ENCODE results near the gene TM9SF3.

The TM9SF3 gene

GRCh38 chr10:96507044-96507443 is 79.8 kb downstream of the TM9SF3 start:
- DNase-seq, result no peak

GRCh38 chr10:96505150-96506136 is 81.4 kb downstream of the TM9SF3 start:
- DNase-seq, result no peak

- no peak for DNase-seq
These were observed 84.1 kb downstream of the TM9SF3 start for GRCh38 chr10:96502561-96503282.

GRCh38 chr10:96501985-96502384 is 84.8 kb downstream of the TM9SF3 start:
- no peak for DNase-seq

GRCh38 chr10:96500519-96500918 is 86.3 kb downstream of the TM9SF3 start:
- no peak for DNase-seq

- DNase-seq, result no peak
These were observed 86.8 kb downstream of the TM9SF3 start for GRCh38 chr10:96500050-96500449.

- DNase-seq, result no peak
These were observed 89.4 kb downstream of the TM9SF3 start for GRCh38 chr10:96497391-96497790.

GRCh38 chr10:96496281-96496925 is 90.4 kb downstream of the TM9SF3 start:
- no peak for DNase-seq

GRCh38 chr10:96495544-96495943 is 91.3 kb downstream of the TM9SF3 start:
- DNase-seq, result no peak

GRCh38 chr10:96494694-96495093 is 92.1 kb downstream of the TM9SF3 start:
- DNase-seq, result no peak

- no peak for DNase-seq
These were observed 92.8 kb downstream of the TM9SF3 start for GRCh38 chr10:96493871-96494525.

GRCh38 chr10:96493254-96493653 is 93.6 kb downstream of the TM9SF3 start:
- no peak for DNase-seq

- no peak for DNase-seq
These were observed 95.5 kb downstream of the TM9SF3 start for GRCh38 chr10:96491303-96491702.

- DNase-seq, result no peak
These were observed 98.5 kb downstream of the TM9SF3 start for GRCh38 chr10:96488161-96488935.

GRCh38 chr10:96482815-96483588 is 103.8 kb downstream of the TM9SF3 start:
- DNase-seq, result no peak

GRCh38 chr10:96478355-96478754 is 108.5 kb downstream of the TM9SF3 start:
- DNase-seq, result no peak

- DNase-seq, result no peak
These were observed 112.9 kb downstream of the TM9SF3 start for GRCh38 chr10:96473866-96474265.

- DNase-seq, result no peak
These were observed 116.6 kb downstream of the TM9SF3 start for GRCh38 chr10:96470116-96470743.

GRCh38 chr10:96468845-96469244 is 118.0 kb downstream of the TM9SF3 start:
- no peak for DNase-seq

Measured in bone marrow (tissue), 2 donors.